KOPT-K1 (cell line): ENCODE measurements around the gene SSTR1.

Source experiments
- H3K27ac ChIP-seq: fragments of 200-600 bp; sonication (generic); 2 replicates; pipeline ENCODE4 v1.5.1; 2016; ENCODE audit warnings: antibody characterized with exemption, mild to moderate bottlenecking, low read depth, low read length; ENCODE audit not compliant: poor library complexity, severe bottlenecking
- H3K36me3 ChIP-seq: fragments of 200-600 bp; sonication (generic); 2 replicates; pipeline ENCODE4 v1.5.1; 2017; ENCODE audit warnings: antibody characterized with exemption, mild to moderate bottlenecking, low read length, moderate library complexity; ENCODE audit not compliant: insufficient read depth
- H3K9me3 ChIP-seq: fragments of 200-600 bp; sonication (generic); 2 replicates; pipeline ENCODE4 v1.5.1; 2017; ENCODE audit warnings: antibody characterized with exemption, low read length, mild to moderate bottlenecking; ENCODE audit not compliant: insufficient read depth, poor library complexity, severe bottlenecking

Gene SSTR1

GRCh38 chr14:38243696-38244240 lies 36.1 kb downstream of the SSTR1 start:
- Histone ChIP-seq H3K27ac (no peak overlapping the region), H3K36me3 (no peaks in the 10 kb centered on the region), H3K9me3 (no peaks in the 10 kb centered on the region)

- no peaks in the 10 kb centered on the region for H3K36me3 ChIP-seq
- H3K9me3 ChIP-seq: no peaks in the 10 kb centered on the region
- no peak overlapping the region for H3K27ac ChIP-seq
Observed at GRCh38 chr14:38248321-38249028, 40.8 kb downstream of the SSTR1 start.

- Histone ChIP-seq H3K36me3 (no peaks in the 10 kb centered on the region), H3K27ac (no peak overlapping the region), H3K9me3 (no peaks in the 10 kb centered on the region)
Observed at GRCh38 chr14:38250331-38250730, 42.6 kb downstream of the SSTR1 start.

GRCh38 chr14:38252066-38252710 lies 44.5 kb downstream of the SSTR1 start:
- H3K36me3 ChIP-seq: no peaks in the 10 kb centered on the region
- H3K27ac ChIP-seq: no peak overlapping the region
- no peaks in the 10 kb centered on the region for H3K9me3 ChIP-seq

- no peaks in the 10 kb centered on the region for H3K36me3 ChIP-seq
- no peak overlapping the region for H3K27ac ChIP-seq
- H3K9me3 ChIP-seq: no peaks in the 10 kb centered on the region
Observed at GRCh38 chr14:38253676-38254075, 46.0 kb downstream of the SSTR1 start.

GRCh38 chr14:38254571-38255407 lies 47.1 kb downstream of the SSTR1 start:
- Histone ChIP-seq H3K9me3 (no peaks in the 10 kb centered on the region), H3K36me3 (no peaks in the 10 kb centered on the region), H3K27ac (no peak overlapping the region)

GRCh38 chr14:38255408-38255672 lies 47.6 kb downstream of the SSTR1 start:
- H3K27ac ChIP-seq: no peak overlapping the region
- H3K9me3 ChIP-seq: no peaks in the 10 kb centered on the region
- H3K36me3 ChIP-seq: no peaks in the 10 kb centered on the region

- Histone ChIP-seq H3K36me3 (no peaks in the 10 kb centered on the region), H3K9me3 (no peaks in the 10 kb centered on the region), H3K27ac (no peak within 1 kb of the TSS)
Observed at GRCh38 chr14:38255673-38256532, 48.2 kb downstream of the SSTR1 start, which contains the start of gene CLEC14A. CLEC14A (minus strand) TSS chr14:38256093; CDS start chr14:38256022, 71 bp downstream.

- H3K9me3 ChIP-seq: no peaks in the 10 kb centered on the region
- H3K27ac ChIP-seq: no peak overlapping the region
- no peaks in the 10 kb centered on the region for H3K36me3 ChIP-seq
Observed at GRCh38 chr14:38256533-38256840, 48.8 kb downstream of the SSTR1 start.

GRCh38 chr14:38257507-38257906 lies 49.8 kb downstream of the SSTR1 start:
- no peaks in the 10 kb centered on the region for H3K9me3 ChIP-seq
- no peaks in the 10 kb centered on the region for H3K36me3 ChIP-seq
- no peak overlapping the region for H3K27ac ChIP-seq

GRCh38 chr14:38261620-38262019 lies 53.9 kb downstream of the SSTR1 start:
- Histone ChIP-seq H3K36me3 (no peaks in the 10 kb centered on the region), H3K9me3 (no peaks in the 10 kb centered on the region)

More at GRCh38 chr14:38261620-38262019, 53.9 kb downstream of the SSTR1 start:
- H3K27ac ChIP-seq: no peak overlapping the region
